ENCODE results near the gene BMPR1A.

- TF ChIP-seq CTCF (IDR thresholded peaks at IDR 0.05): no peak
- no peak for TF ChIP-seq POLR2A (IDR thresholded peaks at IDR 0.05)
These were observed 42.2 kb downstream of the BMPR1A start for GRCh38 chr10:86798611-86799010.
